Loucy (cell line): ENCODE measurements around the gene GRIN2D.

Experiments
- H2AFZ ChIP-seq: fragments of 200-600 bp; sonication (generic); 2 replicates; pipeline ENCODE4 v1.6.0; 2016; ENCODE audit warnings: antibody characterized with exemption, mild to moderate bottlenecking, low read length, moderate library complexity
- H3F3A ChIP-seq: fragments of 200-600 bp; 2 replicates; pipeline ENCODE4 v1.6.0; 2016; ENCODE audit warnings: antibody characterized with exemption, low read depth, mild to moderate bottlenecking
- H3K27me3 ChIP-seq: fragments of 200-600 bp; sonication (generic); 2 replicates; pipeline ENCODE4 v1.6.1; 2014; ENCODE audit warnings: low read length, mild to moderate bottlenecking; ENCODE audit not compliant: insufficient read depth, poor library complexity, severe bottlenecking
- H3K36me3 ChIP-seq: fragments of 200-600 bp; sonication (generic); 2 replicates; pipeline ENCODE4 v1.6.1; 2016; ENCODE audit warnings: low read length; ENCODE audit not compliant: insufficient read depth
- H3K4me1 ChIP-seq: fragments of 200-600 bp; sonication (generic); 2 replicates; pipeline ENCODE4 v1.5.1; 2014; ENCODE audit warnings: low read length, mild to moderate bottlenecking; ENCODE audit not compliant: insufficient read depth, poor library complexity, severe bottlenecking
- H3K4me2 ChIP-seq: fragments of 200-600 bp; sonication (generic); 2 replicates; pipeline ENCODE4 v1.6.0; 2014; ENCODE audit warnings: antibody characterized with exemption, low read length, low read depth, mild to moderate bottlenecking; ENCODE audit not compliant: poor library complexity, severe bottlenecking
- H3K4me3 ChIP-seq: fragments of 200-600 bp; sonication (generic); 2 replicates; pipeline ENCODE4 v1.5.1; 2014; ENCODE audit warnings: low read length, mild to moderate bottlenecking, mixed read lengths; ENCODE audit not compliant: poor library complexity, severe bottlenecking
- H3K79me2 ChIP-seq: fragments of 200-600 bp; sonication (generic); 2 replicates; pipeline ENCODE4 v1.6.1; 2014; ENCODE audit warnings: low read length; ENCODE audit not compliant: insufficient read depth
- H3K9ac ChIP-seq: fragments of 200-600 bp; sonication (generic); 2 replicates; pipeline ENCODE4 v1.6.0; 2014; ENCODE audit warnings: mild to moderate bottlenecking, low read depth, low read length, moderate library complexity; ENCODE audit not compliant: poor library complexity, severe bottlenecking
- H3K9me2 ChIP-seq: fragments of 200-600 bp; sonication (generic); replicated peaks from 2 replicates; pipeline ENCODE4 v1.6.1; 2016; ENCODE audit warnings: low read depth, low read length, mixed read lengths
- H3K9me3 ChIP-seq: fragments of 200-600 bp; sonication (generic); 2 replicates; pipeline ENCODE4 v1.6.1; 2014; ENCODE audit warnings: mild to moderate bottlenecking, antibody characterized with exemption, low read length, low read depth; ENCODE audit not compliant: insufficient read depth
- H4K20me1 ChIP-seq: fragments of 200-600 bp; sonication (generic); 2 replicates; pipeline ENCODE4 v1.6.0; 2014; ENCODE audit warnings: antibody characterized with exemption, low read length, mild to moderate bottlenecking; ENCODE audit not compliant: insufficient read depth, poor library complexity, severe bottlenecking
- CTCF ChIP-seq: fragments of 200-600 bp; sonication (generic); conservative IDR thresholded peaks from 2 replicates; pipeline ENCODE4 v1.5.1; 2014; ENCODE audit warnings: mild to moderate bottlenecking, antibody characterized with exemption, low read length
- EZH2phosphoT487 ChIP-seq: fragments of 200-600 bp; IDR thresholded peaks from 2 replicates; pipeline ENCODE4 v1.6.1; 2018; ENCODE audit warnings: antibody characterized with exemption, mild to moderate bottlenecking, moderate library complexity, borderline replicate concordance

Gene GRIN2D

DNA sequence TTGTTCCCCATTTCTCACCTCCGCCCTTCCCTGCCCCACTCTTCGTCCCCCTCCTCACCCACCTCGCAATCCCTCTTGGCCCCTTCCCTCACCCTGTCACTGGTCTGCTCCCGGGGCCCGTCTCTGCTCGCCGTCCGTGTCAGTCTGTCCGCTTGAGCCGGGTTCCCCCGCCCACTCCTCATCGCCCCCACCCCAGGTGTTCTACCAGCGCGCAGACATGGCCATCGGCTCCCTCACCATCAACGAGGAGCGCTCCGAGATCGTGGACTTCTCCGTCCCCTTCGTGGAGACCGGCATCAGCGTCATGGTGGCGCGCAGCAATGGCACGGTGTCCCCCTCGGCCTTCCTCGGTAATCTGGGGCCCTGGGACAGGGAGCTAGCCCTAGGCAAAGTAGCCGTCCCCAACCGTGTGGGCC, 22.3 kb downstream of the GRIN2D start:
- H3K27me3 ChIP-seq: no peaks in the 10 kb centered on the region
- H3K9me3 ChIP-seq: no peaks in the 10 kb centered on the region
- H3K9me2 ChIP-seq: no peaks in the 10 kb centered on the region
- peaks cover 18% of the 10 kb centered on the region for H3K4me1 ChIP-seq
- H3F3A ChIP-seq: no peaks in the 10 kb centered on the region
- no peak overlapping the region for H3K4me3 ChIP-seq
- no peaks in the 10 kb centered on the region for H3K36me3 ChIP-seq
- H3K9ac ChIP-seq: no peak overlapping the region
- no peaks in the 10 kb centered on the region for H3K79me2 ChIP-seq
- TF ChIP-seq CTCF (no peak), EZH2phosphoT487 (no peak)
- H3K4me2 ChIP-seq: no peak overlapping the region
- no peaks in the 10 kb centered on the region for H4K20me1 ChIP-seq
- no peak overlapping the region for H2AFZ ChIP-seq

DNA sequence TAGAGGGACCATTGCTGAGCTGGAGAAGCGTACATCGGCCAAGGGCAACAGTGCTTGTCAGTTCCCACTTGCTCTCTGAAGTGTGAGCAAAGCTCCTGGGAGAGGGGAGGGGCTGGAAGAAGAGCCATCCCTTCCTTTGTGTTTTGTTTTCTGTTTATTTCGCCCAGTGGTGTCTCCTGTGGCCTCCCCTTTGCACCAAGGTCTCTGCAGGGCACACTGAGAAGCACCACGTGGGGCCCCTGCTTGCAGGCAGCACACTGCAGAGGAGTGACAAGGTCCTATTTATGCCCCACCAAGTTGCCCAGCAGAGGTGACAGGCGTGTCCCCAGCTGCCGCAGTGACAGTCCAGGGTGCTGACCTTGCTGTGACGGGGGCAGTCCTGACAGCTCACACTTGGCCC, 24.0 kb downstream of the GRIN2D start:
- Histone ChIP-seq H3K4me2 (no peak overlapping the region), H3K36me3 (no peaks in the 10 kb centered on the region), H3K9ac (no peak overlapping the region), H3K79me2 (no peaks in the 10 kb centered on the region), H3K9me2 (no peaks in the 10 kb centered on the region), H3K4me1 (peaks cover 18% of the 10 kb centered on the region), H4K20me1 (no peaks in the 10 kb centered on the region), H3F3A (no peaks in the 10 kb centered on the region), H3K4me3 (no peak overlapping the region), H3K27me3 (no peaks in the 10 kb centered on the region), H2AFZ (peak overlapping the region; percentile 57; the same call in 1 of the 2 replicates), H3K9me3 (no peaks in the 10 kb centered on the region)
- TF ChIP-seq EZH2phosphoT487 (no peak), CTCF (no peak)

GRCh38 chr19:48418317-48419064, 25.0 kb downstream of the GRIN2D start:
- Histone ChIP-seq H3K79me2 (no peaks in the 10 kb centered on the region), H3K4me2 (peak overlapping the region; percentile 52), H3K27me3 (no peaks in the 10 kb centered on the region), H3K9ac (peak overlapping the region; percentile 46), H3K4me1 (peaks cover 18% of the 10 kb centered on the region), H3K4me3 (peak overlapping the region; percentile 54), H3K9me3 (no peaks in the 10 kb centered on the region), H3K9me2 (no peaks in the 10 kb centered on the region), H2AFZ (peak overlapping the region; percentile 49), H4K20me1 (no peaks in the 10 kb centered on the region), H3K36me3 (no peaks in the 10 kb centered on the region), H3F3A (no peaks in the 10 kb centered on the region)
- no peak for TF ChIP-seq EZH2phosphoT487
- TF ChIP-seq CTCF: peak; percentile 47; the same call in 1 of the 2 replicates
